ENCODE measurements around the gene RAB3D. TPM values are rescaled to one million over a fixed set of nuclear protein-coding genes. Genes with fewer than 3 reads are reported as not detected.
A peak's percentile ranks its signal among the peaks of the same experiment; 100 is the strongest.
"Not testable (repeated sequence)": the region's sequence is repeated elsewhere in the genome, so short reads cannot be mapped to it uniquely, and the experiment has no call there.

The RAB3D gene
- total RNA-seq, 1 experiment from 2014 or later: 35.0 TPM

GRCh38 chr19:11356074-11356397 lies 16.6 kb upstream of the RAB3D start:
- BruUV-seq (replicated peaks): TSS peak; percentile 60
- H3K9me2 ChIP-seq (ENCODE audit: insufficient read depth): no peaks in the 10 kb centered on the region
- H3K4me1 ChIP-seq (replicated peaks; ENCODE audit: insufficient read depth): peaks cover 25% of the 10 kb centered on the region
- DNase-seq: no peak
- ChIA-PET POLR2A (ENCODE audit: unreplicated experiment) (no interaction called here), CTCF (no interaction called here)
- peak overlapping the region; percentile 74 for H3K4me3 ChIP-seq
- no peaks in the 10 kb centered on the region for H3K9me3 ChIP-seq (ENCODE audit: insufficient read depth, low read depth)
- no peaks in the 10 kb centered on the region for H3K36me3 ChIP-seq (ENCODE audit: low read depth)
- TF ChIP-seq EZH2 (IDR thresholded peaks at IDR 0.05; ENCODE audit: low read depth) (no peak), CTCF (conservative IDR thresholded peaks at IDR 0.05) (no peak)
- peaks cover 7% of the 10 kb centered on the region for H3K79me2 ChIP-seq (ENCODE audit: low read depth)
- intact Hi-C loops (cut with micrococcal nuclease; ENCODE audit: unreplicated experiment): no loop called here
- H3F3A ChIP-seq (ENCODE audit: insufficient read depth, low read depth): peaks cover 30% of the 10 kb centered on the region; the same call in 1 of the 2 replicates
- peaks cover 6% of the 10 kb centered on the region; the same call in 1 of the 2 replicates for H4K20me1 ChIP-seq (ENCODE audit: insufficient read depth)
- H3K27me3 ChIP-seq (ENCODE audit: insufficient read depth, low read depth): no peaks in the 10 kb centered on the region
- H3K4me2 ChIP-seq: peak overlapping the region; percentile 99
- H2AFZ ChIP-seq: no peak overlapping the region
- H3K27ac ChIP-seq: no peak overlapping the region

GRCh38 chr19:11355160-11356073 lies 16.0 kb upstream of the RAB3D start, which contains the start of gene PLPPR2:
Gene PLPPR2, plus strand, starts transcription at chr19:11355432. Its CDS starts 2,242 bp downstream, at chr19:11357674.
- no peak within 1 kb of the TSS for H3K27ac ChIP-seq
- peak; percentile 79 to 90 for DNase-seq
- H4K20me1 ChIP-seq (ENCODE audit: insufficient read depth): peaks cover 6% of the 10 kb centered on the region; the same call in 1 of the 2 replicates
- TF ChIP-seq CTCF (conservative IDR thresholded peaks at IDR 0.05): no peak
- no peak for TF ChIP-seq EZH2 (IDR thresholded peaks at IDR 0.05; ENCODE audit: low read depth)
- peaks cover 7% of the 10 kb centered on the region for H3K79me2 ChIP-seq (ENCODE audit: low read depth)
- no TSS peak for BruUV-seq (replicated peaks)
- no peaks in the 10 kb centered on the region for H3K27me3 ChIP-seq (ENCODE audit: insufficient read depth, low read depth)
- peaks cover 25% of the 10 kb centered on the region for H3K4me1 ChIP-seq (replicated peaks; ENCODE audit: insufficient read depth)
- peak within 1 kb of the TSS; percentile 76; the same call in 1 of the 2 replicates for H2AFZ ChIP-seq
- H3K36me3 ChIP-seq (ENCODE audit: low read depth): no peaks in the 10 kb centered on the region
- H3K4me3 ChIP-seq: peak within 1 kb of the TSS; percentile 74
- ChIA-PET CTCF (no interaction called here), POLR2A (ENCODE audit: unreplicated experiment) (no interaction called here)
- peaks cover 27% of the 10 kb centered on the region; the same call in 1 of the 2 replicates for H3F3A ChIP-seq (ENCODE audit: insufficient read depth, low read depth)
- H3K9me3 ChIP-seq (ENCODE audit: insufficient read depth, low read depth): no peaks in the 10 kb centered on the region
- intact Hi-C loops (cut with micrococcal nuclease; ENCODE audit: unreplicated experiment): loop anchor here (1.0 to 2.0 kb wide), 2 partner anchors 16 to 19 kb away; partner anchors contain the start of genes RAB3D and SWSAP1
- H3K9me2 ChIP-seq (ENCODE audit: insufficient read depth): no peaks in the 10 kb centered on the region
- H3K4me2 ChIP-seq: peak within 1 kb of the TSS; percentile 99

GRCh38 chr19:11354102-11354501 lies 14.6 kb upstream of the RAB3D start:
- H3K4me2 ChIP-seq; H3K4me3 ChIP-seq; H4K20me1 ChIP-seq (ENCODE audit: insufficient read depth); H3K79me2 ChIP-seq (ENCODE audit: low read depth); BruUV-seq (replicated peaks); H3K9me2 ChIP-seq (ENCODE audit: insufficient read depth); DNase-seq; H3K27me3 ChIP-seq (ENCODE audit: insufficient read depth, low read depth); H3K9me3 ChIP-seq (ENCODE audit: insufficient read depth, low read depth); H2AFZ ChIP-seq; H3K36me3 ChIP-seq (ENCODE audit: low read depth); H3K27ac ChIP-seq; CTCF ChIA-PET: not testable (repeated sequence)
- Histone ChIP-seq H3F3A (ENCODE audit: insufficient read depth, low read depth) (peaks cover 23% of the 10 kb centered on the region; the same call in 1 of the 2 replicates), H3K4me1 (replicated peaks; ENCODE audit: insufficient read depth) (peaks cover 15% of the 10 kb centered on the region)
- POLR2A ChIA-PET (ENCODE audit: unreplicated experiment): interaction anchor here (0.5 kb wide), 1 partner anchor 1148 kb away, joined by 3 read pairs; no protein-coding TSS in a partner anchor
- intact Hi-C loops (cut with micrococcal nuclease; ENCODE audit: unreplicated experiment): loop anchor here (2.0 kb wide), 1 partner anchor 21 kb away; the partner anchor contains the start of gene SWSAP1
